DMS153 treated with DMSO at 0.1 percent for 48 hours (cell line): ENCODE results near the gene SLC2A8.

ENCODE experiments used
- DNase-seq: peaks from one replicate; lab custom pipeline; 2025; ENCODE audit not compliant: unreplicated experiment; lab: John Stamatoyannopoulos, UW

The SLC2A8 gene

GRCh38 chr9:127428348-127428747 is 31.4 kb downstream of the SLC2A8 start:
- DNase-seq, result no peak

- DNase-seq, result no peak
Measured at GRCh38 chr9:127430415-127430814, 33.4 kb downstream of the SLC2A8 start.

- DNase-seq, result no peak
Measured at GRCh38 chr9:127437497-127438264, 40.7 kb downstream of the SLC2A8 start.

- no peak for DNase-seq
Measured at GRCh38 chr9:127438394-127438793, 41.4 kb downstream of the SLC2A8 start.

- no peak for DNase-seq
Measured at GRCh38 chr9:127444283-127444920, 47.4 kb downstream of the SLC2A8 start.

- DNase-seq, result no peak
Measured at GRCh38 chr9:127444921-127445850, 48.2 kb downstream of the SLC2A8 start.

- no peak for DNase-seq
Measured at GRCh38 chr9:127445851-127446712, 49.1 kb downstream of the SLC2A8 start.

GRCh38 chr9:127446713-127447415 is 49.9 kb downstream of the SLC2A8 start:
- no peak for DNase-seq

GRCh38 chr9:127447416-127448111 is 50.6 kb downstream of the SLC2A8 start:
- DNase-seq, result no peak

GRCh38 chr9:127448112-127448805 is 51.3 kb downstream of the SLC2A8 start:
- no peak for DNase-seq

- no peak for DNase-seq
Measured at GRCh38 chr9:127449332-127449966, 52.5 kb downstream of the SLC2A8 start.

GRCh38 chr9:127450243-127450760 is 53.3 kb downstream of the SLC2A8 start:
- DNase-seq, result no peak

GRCh38 chr9:127450830-127451607 is 54.0 kb downstream of the SLC2A8 start, which contains the start of the genes LRSAM1 and RPL12:
Gene LRSAM1 (plus strand): TSS chr9:127451510. CDS start chr9:127454528, 3,018 bp downstream.
Gene RPL12 (minus strand): TSS chr9:127451406. CDS start chr9:127451317, 89 bp downstream.
- DNase-seq, result peak; percentile 79

GRCh38 chr9:127451608-127451857 is 54.6 kb downstream of the SLC2A8 start:
- DNase-seq, result peak; percentile 12

- no peak for DNase-seq
Measured at GRCh38 chr9:127451858-127452656, 55.1 kb downstream of the SLC2A8 start.

- no peak for DNase-seq
Measured at GRCh38 chr9:127452691-127453090, 55.7 kb downstream of the SLC2A8 start.
